Stomach (tissue), 9 donors: Measurements from ENCODE around the gene ACTL7A. TPM values are rescaled to one million over a fixed set of nuclear protein-coding genes. Genes with fewer than 3 reads are reported as not detected.

Experiments
- DNase-seq, 2 donors: peaks; one replicate each; pipeline versions ENCODE4 v3.0.0 to v3.0.0-alpha.2; 2013 to 2019
- H3K27ac ChIP-seq, 5 donors: fragments of 200-600 bp in 4 of 5; sonication (generic) in 4 of 5; one replicate each; pipeline ENCODE4 v1.5.1; 2013 to 2019; ENCODE audit warnings: mild to moderate bottlenecking in 1 of 5, moderate library complexity in 1 of 5
- H3K27me3 ChIP-seq, 3 donors: fragments of 200-600 bp; sonication (generic); one replicate each; pipeline ENCODE4 v1.5.1; 2017 to 2019; ENCODE audit warnings: mixed run types in 1 of 3
- H3K36me3 ChIP-seq, 4 donors: fragments of 200-600 bp; sonication (generic); 1 replicate in 3 of 4; 2 replicates in 1 of 4; pipeline ENCODE4 v1.5.1; 2016 to 2019
- H3K4me1 ChIP-seq, 4 donors: fragments of 200-600 bp; sonication (generic); one replicate each; pipeline ENCODE4 v1.5.1; 2016 to 2019
- H3K4me3 ChIP-seq, 4 donors: fragments of 200-600 bp; sonication (generic) in 3 of 4; one replicate each; pipeline ENCODE4 v1.5.1; 2016 to 2019; ENCODE audit warnings: mild to moderate bottlenecking in 1 of 4
- H3K9me3 ChIP-seq, 4 donors: fragments of 200-600 bp; sonication (generic); one replicate each; pipeline ENCODE4 v1.5.1; 2016 to 2019
- CTCF ChIP-seq, 7 experiments: fragments of 450-650 bp in 4 of 7; fragments of 200-600 bp in 3 of 7; sonication (generic) in 3 of 7; IDR thresholded peaks; one replicate each; pipeline ENCODE4 v1.5.1; 2016 to 2019; ENCODE audit warnings: antibody characterized with exemption in 7 of 7, control low read depth in 2 of 7, mild to moderate bottlenecking in 1 of 7
- EP300 ChIP-seq: sonication (generic); formaldehyde crosslinking; IDR thresholded peaks from one replicate; pipeline ENCODE4 v1.6.1; 2017; ENCODE audit warnings: antibody characterized with exemption
- POLR2A ChIP-seq, 4 donors: fragments of 450-650 bp; IDR thresholded peaks; one replicate each; pipeline ENCODE4 v1.6.1; 2016; ENCODE audit warnings: antibody characterized with exemption in 4 of 4, control low read depth in 2 of 4, mild to moderate bottlenecking in 1 of 4, moderate library complexity in 1 of 4
- POLR2AphosphoS5 ChIP-seq, 3 donors: sonication (generic); formaldehyde crosslinking; IDR thresholded peaks; one replicate each; pipeline ENCODE4 v1.6.1; 2016; ENCODE audit warnings: antibody characterized with exemption in 3 of 3
- WGBS, 5 donors: extraction: QIAGEN DNeasy Blood & Tissue Kit in 3 of 5; methylation state at CpG; one replicate each; pipeline versions ENCODE4 v1.1.5 to v1.1.7; 2013 to 2018; 5-methylcytosine and 5-hydroxymethylcytosine counted together
- intact Hi-C: fragments of 100-400 bp; cut with DNase I; formaldehyde crosslinking; loops from one replicate; pipeline ENCODE4 v1.15.1; 2023; ENCODE audit warnings: low total_unique reads
- polyA plus RNA-seq, 3 donors: library from polyadenylated mRNA; stranded (reverse); fragments of 200-250 nt; gene quantifications; one replicate each; pipeline ENCODE4 v1.2.3, GENCODE V29; 2013
- small RNA-seq, 4 donors: library from RNA; depleted of rRNA; stranded (forward); fragments of <200 nt; gene quantifications; one replicate each; pipeline ENCODE3, GENCODE V24; 2016
- total RNA-seq, 5 donors: library from RNA; depleted of rRNA; stranded (reverse); fragments of >200 nt; gene quantifications; one replicate each; pipeline versions ENCODE4 v1.1.0 to v1.2.3, GENCODE V29; 2014 to 2016
- donor health status: healthy with polysubstance abuse.
- donor health status: Bipolar disorder and iron deficiency.
- donor health status: healthy.

The ACTL7A gene
- total and polyA plus RNA-seq, 8 donors = not detected

GRCh38 chr9:108910402-108910801 lies 48.3 kb downstream of the ACTL7A start:
- no peaks in the 10 kb centered on the region for H3K9me3 ChIP-seq
- peaks cover 45 to 100% (median 98%) of the 10 kb centered on the region in 4 donors for H3K36me3 ChIP-seq
- no peak for TF ChIP-seq CTCF (IDR thresholded peaks at IDR 0.05)
- no peak for TF ChIP-seq POLR2AphosphoS5 (IDR thresholded peaks at IDR 0.05)
- no peak for TF ChIP-seq POLR2A (IDR thresholded peaks at IDR 0.05)
- no peak for TF ChIP-seq EP300
- no peak overlapping the region for H3K4me3 ChIP-seq
- no peak for DNase-seq
- no peaks in the 10 kb centered on the region for H3K27me3 ChIP-seq
- no peaks in the 10 kb centered on the region for H3K4me1 ChIP-seq
- intact Hi-C loops = no loop called here
- no peak overlapping the region for H3K27ac ChIP-seq

GRCh38 chr9:108910914-108911313 lies 48.8 kb downstream of the ACTL7A start:
- WGBS, 5 donors = 91 to 100% (median 97%) methylated on average over 2 of the region's 2 CpGs
- no peak overlapping the region for H3K4me3 ChIP-seq
- no peaks in the 10 kb centered on the region for H3K27me3 ChIP-seq
- no peaks in the 10 kb centered on the region for H3K9me3 ChIP-seq
- H3K4me1 ChIP-seq = no peaks in the 10 kb centered on the region
- no peak for DNase-seq
- no peak for TF ChIP-seq POLR2AphosphoS5 (IDR thresholded peaks at IDR 0.05)
- TF ChIP-seq CTCF (IDR thresholded peaks at IDR 0.05) = no peak
- TF ChIP-seq POLR2A (IDR thresholded peaks at IDR 0.05) = no peak
- TF ChIP-seq EP300 = no peak
- no peak overlapping the region for H3K27ac ChIP-seq
- peaks cover 48 to 100% (median 98%) of the 10 kb centered on the region in 4 donors for H3K36me3 ChIP-seq
- intact Hi-C loops = no loop called here

GRCh38 chr9:108911820-108912219 lies 49.8 kb downstream of the ACTL7A start:
- Histone ChIP-seq H3K27me3 (no peaks in the 10 kb centered on the region), H3K36me3 (peaks cover 45 to 100% (median 98%) of the 10 kb centered on the region in 4 donors), H3K9me3 (no peaks in the 10 kb centered on the region), H3K27ac (no peak overlapping the region), H3K4me3 (no peak overlapping the region), H3K4me1 (no peaks in the 10 kb centered on the region)
- intact Hi-C loops = no loop called here
- TF ChIP-seq CTCF (IDR thresholded peaks at IDR 0.05) = no peak
- WGBS, 5 donors = 28 to 38% (median 33%) methylated on average over 1 of the region's 1 CpG
- peak in 1 of 2 donors; percentile 31 for DNase-seq

Small RNA genes within 50 kb of the gene (small RNA-seq; reads per million reads assigned to genes)
- 0 reads per million in 4 donors for gene AL359692.1

Other genes starting within 250 kb of the ACTL7A start
- gene ACTL7B, start 6.3 kb upstream of the ACTL7A start, total RNA-seq = not detected
- not detected for gene ACTL7B, start 6.3 kb upstream of the ACTL7A start, polyA plus RNA-seq
- 10 to 100 TPM; 18.5 to 47.3 (median 30.4) TPM for gene ELP1, start 71.9 kb downstream of the ACTL7A start, total RNA-seq
- gene ELP1, start 71.9 kb downstream of the ACTL7A start, polyA plus RNA-seq = 10 to 100 TPM in 1 of 3 donors, 1 to 10 TPM in 2; 6.0 to 11.6 (median 6.7) TPM
- 1 to 10 TPM in 3 of 5 donors, under 1 TPM in 1, not detected in 1; 0.29 to 7.2 (median 5.6) TPM for gene ABITRAM, start 72.1 kb downstream of the ACTL7A start, total RNA-seq
- gene ABITRAM, start 72.1 kb downstream of the ACTL7A start, polyA plus RNA-seq = 10 to 100 TPM; 15.1 to 19.4 (median 16.6) TPM
- gene CTNNAL1, start 151.2 kb downstream of the ACTL7A start, total RNA-seq = 10 to 100 TPM; 15.6 to 87.0 (median 56.2) TPM
- gene CTNNAL1, start 151.2 kb downstream of the ACTL7A start, polyA plus RNA-seq = 10 to 100 TPM; 33.3 to 71.0 (median 51.3) TPM